Activated naive CD8-positive, alpha-beta T cell (primary cell): ENCODE measurements around the gene VWA8.

Source experiments
- H3K27ac Mint-ChIP-seq: one replicate; pipeline ENCODE4 v1.8.0; 2021; ENCODE audit warnings: mixed read lengths
- H3K27me3 Mint-ChIP-seq: one replicate; pipeline ENCODE4 v1.8.0; 2021; ENCODE audit warnings: mixed read lengths
- H3K36me3 Mint-ChIP-seq: one replicate; pipeline ENCODE4 v1.8.0; 2021; ENCODE audit warnings: mixed read lengths
- H3K4me1 Mint-ChIP-seq: one replicate; pipeline ENCODE4 v1.8.0; 2021; ENCODE audit warnings: low read depth, mixed read lengths
- H3K4me3 Mint-ChIP-seq: one replicate; pipeline ENCODE4 v1.8.0; 2021; ENCODE audit warnings: mild to moderate bottlenecking, mixed read lengths
- H3K9me3 Mint-ChIP-seq: one replicate; pipeline ENCODE4 v1.8.0; 2021; ENCODE audit warnings: low read depth, mixed read lengths

The VWA8 gene

GRCh38 chr13:41802043-41802683, 158.7 kb downstream of the VWA8 start:
- H3K4me1 Mint-ChIP-seq, result peaks cover 15% of the 10 kb centered on the region
- H3K27ac Mint-ChIP-seq, result no peak overlapping the region
- H3K27me3 Mint-ChIP-seq, result no peaks in the 10 kb centered on the region

GRCh38 chr13:41791056-41791455, 169.9 kb downstream of the VWA8 start:
- Mint-ChIP-seq H3K4me3 (no peak overlapping the region), H3K4me1 (no peaks in the 10 kb centered on the region), H3K27me3 (no peaks in the 10 kb centered on the region), H3K36me3 (peaks cover 23% of the 10 kb centered on the region), H3K9me3 (no peaks in the 10 kb centered on the region), H3K27ac (no peak overlapping the region)

More at GRCh38 chr13:41802043-41802683, 158.7 kb downstream of the VWA8 start:
- Mint-ChIP-seq H3K4me3 (no peak overlapping the region), H3K9me3 (peaks cover 13% of the 10 kb centered on the region), H3K36me3 (peaks cover 46% of the 10 kb centered on the region)

GRCh38 chr13:41788552-41788951, 172.4 kb downstream of the VWA8 start:
- no peaks in the 10 kb centered on the region for H3K27me3 Mint-ChIP-seq

GRCh38 chr13:41785402-41786172, 175.3 kb downstream of the VWA8 start:
- H3K9me3 Mint-ChIP-seq, result no peaks in the 10 kb centered on the region
- no peaks in the 10 kb centered on the region for H3K4me1 Mint-ChIP-seq
- peaks cover 14% of the 10 kb centered on the region for H3K36me3 Mint-ChIP-seq
- no peak overlapping the region for H3K4me3 Mint-ChIP-seq
- H3K27me3 Mint-ChIP-seq, result no peaks in the 10 kb centered on the region
- no peak overlapping the region for H3K27ac Mint-ChIP-seq

More at GRCh38 chr13:41788552-41788951, 172.4 kb downstream of the VWA8 start:
- H3K4me1 Mint-ChIP-seq, result no peaks in the 10 kb centered on the region
- no peak overlapping the region for H3K4me3 Mint-ChIP-seq
- H3K27ac Mint-ChIP-seq, result no peak overlapping the region
- H3K36me3 Mint-ChIP-seq, result peaks cover 14% of the 10 kb centered on the region
- H3K9me3 Mint-ChIP-seq, result no peaks in the 10 kb centered on the region

DNA sequence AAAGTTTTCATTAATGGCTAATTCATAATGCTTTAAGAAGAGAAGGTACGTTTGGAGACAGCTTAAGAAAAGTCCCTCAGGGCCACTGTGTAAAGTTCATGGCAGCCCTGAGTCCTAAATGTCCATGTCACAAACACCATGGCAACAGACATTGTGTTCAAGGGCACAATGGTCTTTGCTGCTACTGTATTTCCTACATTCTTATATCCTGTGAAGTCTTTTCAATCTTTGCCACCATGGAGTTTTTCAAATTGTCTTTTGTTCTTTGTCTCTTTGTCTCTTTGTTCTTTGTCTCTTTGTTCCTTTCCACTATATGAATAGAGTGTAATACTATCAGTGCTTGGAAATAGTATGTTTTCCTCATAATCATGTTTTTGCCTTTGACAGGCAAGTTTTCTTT, 178.8 kb downstream of the VWA8 start:
- H3K9me3 Mint-ChIP-seq, result no peaks in the 10 kb centered on the region

DNA sequence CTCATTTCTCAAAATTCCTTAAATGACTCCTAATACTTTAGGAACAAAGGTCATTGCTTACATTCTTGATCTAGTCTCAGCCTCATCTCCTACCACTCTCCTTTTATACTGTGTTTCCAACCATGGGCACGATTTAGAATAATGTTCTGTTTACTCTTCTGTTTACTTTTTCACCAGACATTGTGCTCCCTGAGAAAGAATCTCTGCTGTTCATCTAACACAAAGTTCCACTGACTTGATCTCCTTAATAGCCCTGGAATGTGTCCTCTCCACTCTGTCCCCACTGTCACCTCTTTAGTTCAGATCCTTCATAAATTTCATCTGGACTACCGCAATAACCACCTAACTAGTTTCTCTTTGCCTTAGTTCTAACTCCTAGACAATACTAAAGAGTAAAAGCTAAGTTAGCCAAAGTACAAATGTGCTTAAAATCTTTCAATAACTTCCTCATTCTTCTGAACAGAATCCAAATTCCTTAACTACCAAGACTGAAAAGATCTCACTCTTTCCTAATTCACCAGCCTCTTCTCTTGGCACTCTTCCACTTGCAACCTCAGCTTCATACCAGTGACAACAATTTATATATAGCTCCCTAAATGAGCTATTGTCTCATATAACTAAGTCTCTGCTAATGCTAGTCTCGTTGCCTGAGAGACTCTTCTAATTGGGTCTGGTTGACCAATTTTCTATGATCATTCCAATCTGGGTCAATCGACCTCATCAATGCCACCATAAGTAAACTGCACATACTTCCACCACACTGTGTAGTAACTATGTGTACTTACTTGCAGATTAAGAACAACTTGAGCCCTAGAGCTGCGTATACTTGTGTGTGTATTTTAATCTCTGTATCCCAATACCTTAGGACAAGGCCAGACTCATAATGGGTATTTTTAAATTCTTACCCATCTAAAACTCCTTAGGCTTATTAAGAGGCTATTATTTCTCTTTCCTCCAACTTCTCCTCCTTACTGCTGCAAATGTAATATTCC, 179.9 kb downstream of the VWA8 start:
- H3K4me1 Mint-ChIP-seq, result no peaks in the 10 kb centered on the region
- no peaks in the 10 kb centered on the region for H3K9me3 Mint-ChIP-seq
- no peak overlapping the region for H3K4me3 Mint-ChIP-seq
- no peaks in the 10 kb centered on the region for H3K27me3 Mint-ChIP-seq
- peaks cover 10% of the 10 kb centered on the region for H3K36me3 Mint-ChIP-seq
- H3K27ac Mint-ChIP-seq, result no peak overlapping the region

More for the DNA sequence above, 178.8 kb downstream of the VWA8 start:
- no peak overlapping the region for H3K4me3 Mint-ChIP-seq
- H3K27ac Mint-ChIP-seq, result no peak overlapping the region
- no peaks in the 10 kb centered on the region for H3K4me1 Mint-ChIP-seq
- H3K27me3 Mint-ChIP-seq, result no peaks in the 10 kb centered on the region
- peaks cover 13% of the 10 kb centered on the region for H3K36me3 Mint-ChIP-seq

- no peak overlapping the region for H3K4me3 Mint-ChIP-seq
Observed at GRCh38 chr13:41775251-41775650, 185.7 kb downstream of the VWA8 start.

GRCh38 chr13:41774605-41775218, 186.2 kb downstream of the VWA8 start:
- H3K4me3 Mint-ChIP-seq, result no peak overlapping the region
- H3K4me1 Mint-ChIP-seq, result no peaks in the 10 kb centered on the region
- H3K36me3 Mint-ChIP-seq, result peaks cover 13% of the 10 kb centered on the region
- H3K27me3 Mint-ChIP-seq, result no peaks in the 10 kb centered on the region
- H3K9me3 Mint-ChIP-seq, result no peaks in the 10 kb centered on the region
- H3K27ac Mint-ChIP-seq, result no peak overlapping the region

More at GRCh38 chr13:41775251-41775650, 185.7 kb downstream of the VWA8 start:
- H3K36me3 Mint-ChIP-seq, result peaks cover 13% of the 10 kb centered on the region
- no peak overlapping the region for H3K27ac Mint-ChIP-seq
- H3K27me3 Mint-ChIP-seq, result no peaks in the 10 kb centered on the region
- H3K9me3 Mint-ChIP-seq, result no peaks in the 10 kb centered on the region
- no peaks in the 10 kb centered on the region for H3K4me1 Mint-ChIP-seq

GRCh38 chr13:41767801-41768200, 193.1 kb downstream of the VWA8 start:
- H3K27me3 Mint-ChIP-seq, result no peaks in the 10 kb centered on the region
- H3K27ac Mint-ChIP-seq, result no peak overlapping the region
- peaks cover 10% of the 10 kb centered on the region for H3K36me3 Mint-ChIP-seq
- no peaks in the 10 kb centered on the region for H3K9me3 Mint-ChIP-seq
- peaks cover 9% of the 10 kb centered on the region for H3K4me1 Mint-ChIP-seq
- H3K4me3 Mint-ChIP-seq, result no peak overlapping the region

- Mint-ChIP-seq H3K36me3 (peaks cover 10% of the 10 kb centered on the region), H3K4me1 (peaks cover 9% of the 10 kb centered on the region), H3K9me3 (no peaks in the 10 kb centered on the region), H3K4me3 (no peak overlapping the region), H3K27me3 (no peaks in the 10 kb centered on the region), H3K27ac (no peak overlapping the region)
Observed at GRCh38 chr13:41766439-41766838, 194.5 kb downstream of the VWA8 start.

- H3K36me3 Mint-ChIP-seq, result peaks cover 13% of the 10 kb centered on the region
- H3K4me1 Mint-ChIP-seq, result peaks cover 9% of the 10 kb centered on the region
- no peaks in the 10 kb centered on the region for H3K27me3 Mint-ChIP-seq
- no peak overlapping the region for H3K4me3 Mint-ChIP-seq
- no peaks in the 10 kb centered on the region for H3K9me3 Mint-ChIP-seq
- H3K27ac Mint-ChIP-seq, result no peak overlapping the region
Observed at GRCh38 chr13:41765813-41766212, 195.1 kb downstream of the VWA8 start.

DNA sequence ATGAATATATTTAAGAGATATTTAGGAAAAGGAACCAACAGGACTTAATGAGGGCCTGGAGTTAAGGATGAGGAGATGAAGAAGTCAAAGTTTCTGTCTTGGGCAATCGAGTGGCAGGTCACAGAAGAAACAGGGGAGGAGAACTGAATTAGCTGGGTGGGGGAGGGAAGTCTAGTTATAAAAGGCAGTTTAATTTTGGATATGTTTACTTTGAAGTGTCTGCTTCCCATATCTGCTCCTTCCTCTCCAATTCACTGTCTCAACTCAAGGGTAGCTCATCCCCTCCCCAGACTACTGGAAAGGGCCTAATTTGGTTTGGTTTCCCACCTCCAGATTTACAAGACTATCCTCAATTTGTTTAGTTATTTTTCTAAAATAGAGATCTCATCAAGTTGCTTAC, 195.9 kb downstream of the VWA8 start:
- Mint-ChIP-seq H3K36me3 (peaks cover 18% of the 10 kb centered on the region), H3K27ac (no peak overlapping the region), H3K9me3 (no peaks in the 10 kb centered on the region), H3K27me3 (no peaks in the 10 kb centered on the region), H3K4me3 (no peak overlapping the region), H3K4me1 (peaks cover 9% of the 10 kb centered on the region)

GRCh38 chr13:41764558-41764957, 196.4 kb downstream of the VWA8 start:
- H3K36me3 Mint-ChIP-seq, result peaks cover 20% of the 10 kb centered on the region
- H3K4me3 Mint-ChIP-seq, result no peak overlapping the region
- H3K27ac Mint-ChIP-seq, result no peak overlapping the region
- H3K9me3 Mint-ChIP-seq, result no peaks in the 10 kb centered on the region
- H3K27me3 Mint-ChIP-seq, result no peaks in the 10 kb centered on the region
- H3K4me1 Mint-ChIP-seq, result peaks cover 9% of the 10 kb centered on the region

GRCh38 chr13:41763782-41764181, 197.1 kb downstream of the VWA8 start:
- H3K36me3 Mint-ChIP-seq, result peaks cover 25% of the 10 kb centered on the region
- H3K9me3 Mint-ChIP-seq, result no peaks in the 10 kb centered on the region
- H3K27me3 Mint-ChIP-seq, result no peaks in the 10 kb centered on the region
- H3K4me3 Mint-ChIP-seq, result no peak overlapping the region
- peaks cover 9% of the 10 kb centered on the region for H3K4me1 Mint-ChIP-seq
- no peak overlapping the region for H3K27ac Mint-ChIP-seq
